GM19025 (cell line): ENCODE results near the gene ADAMTS14.

Source experiments
- ATAC-seq: cut with Tn5 transposase; IDR thresholded peaks from one replicate; pipeline ENCODE4 v1.9.1; 2021; ENCODE audit warnings: mild to moderate bottlenecking, low read depth, moderate library complexity; ENCODE audit not compliant: unreplicated experiment

Gene ADAMTS14

DNA sequence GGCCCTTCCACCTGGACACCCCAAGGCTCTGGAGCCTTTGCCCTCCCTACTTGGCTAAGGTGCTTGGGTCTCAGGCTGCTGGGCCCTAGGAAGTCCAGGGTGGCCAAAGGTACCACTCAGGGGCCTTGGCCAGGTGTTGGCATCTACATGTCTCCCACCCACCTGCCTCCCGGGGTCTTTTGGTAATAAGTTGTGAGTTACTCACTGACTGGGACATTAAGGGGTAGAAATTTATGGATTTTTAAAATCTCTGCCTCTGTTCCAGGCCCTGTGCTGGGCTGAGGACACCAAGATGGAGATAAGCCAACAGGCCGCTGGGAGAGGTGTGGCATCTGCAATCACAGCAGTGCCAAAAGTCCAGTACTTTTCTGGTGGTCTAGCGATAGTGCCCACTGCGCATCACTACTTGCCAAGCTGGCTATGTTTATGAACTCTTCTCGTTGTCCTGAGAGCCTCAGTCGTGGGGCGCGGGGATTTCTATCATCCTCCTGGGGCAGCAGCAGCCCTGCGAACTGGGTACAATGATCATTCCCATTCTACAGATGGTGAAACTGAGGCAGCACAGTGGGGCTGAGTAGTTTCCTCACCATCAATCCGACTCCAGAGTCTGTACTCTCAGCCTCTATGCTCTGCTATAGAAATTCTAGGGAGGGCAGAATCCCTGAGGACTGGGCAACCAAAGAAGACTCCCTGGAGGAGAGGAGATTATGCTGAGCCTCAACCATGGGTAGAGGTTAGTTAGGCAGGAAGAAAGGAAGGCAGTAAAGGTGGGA lies 76.7 kb downstream of the ADAMTS14 start:
- no peak for ATAC-seq

DNA sequence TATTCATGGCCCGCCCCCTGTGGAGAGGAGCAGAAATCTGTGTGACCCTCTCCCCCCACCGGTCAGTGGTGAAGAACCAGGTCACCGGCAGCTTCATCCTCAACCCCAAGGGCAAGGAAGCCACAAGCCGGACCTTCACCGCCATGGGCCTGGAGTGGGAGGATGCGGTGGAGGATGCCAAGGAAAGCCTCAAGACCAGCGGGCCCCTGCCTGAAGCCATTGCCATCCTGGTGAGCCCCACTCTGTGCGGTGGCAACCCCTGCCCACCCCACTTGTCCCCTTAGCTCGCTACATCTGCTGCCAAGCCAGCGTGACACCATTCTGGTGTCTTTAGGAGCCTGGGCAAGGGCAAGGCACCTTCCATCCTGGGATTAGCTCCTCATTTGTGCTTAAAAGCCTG lies 77.5 kb downstream of the ADAMTS14 start:
- ATAC-seq = no peak

DNA sequence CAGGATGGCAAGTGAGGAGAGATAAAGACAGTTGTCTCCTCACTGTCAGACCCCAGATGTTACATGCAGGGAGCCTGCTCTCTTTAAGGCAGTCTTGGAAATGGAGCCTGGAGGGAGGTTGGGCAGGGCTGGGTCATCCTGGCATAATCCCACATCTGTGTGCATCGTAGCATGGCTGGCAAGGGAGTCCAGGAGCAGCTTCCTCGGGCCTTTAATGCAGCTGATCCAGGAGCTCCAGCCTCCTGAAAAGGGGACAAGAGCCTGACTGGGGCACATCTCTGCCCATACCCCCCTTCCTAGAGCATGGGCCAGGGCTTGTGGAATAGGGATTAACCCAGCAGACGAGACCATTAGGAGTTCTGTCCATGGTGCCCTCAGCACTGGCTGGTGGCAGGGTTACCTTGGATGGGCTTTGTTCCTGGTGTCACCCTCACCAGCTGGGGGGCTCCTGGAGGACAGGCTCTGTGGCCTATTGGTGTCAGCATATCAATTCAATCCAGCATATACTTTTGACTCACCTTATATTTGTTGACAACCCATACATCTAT lies 77.9 kb downstream of the ADAMTS14 start:
- ATAC-seq = no peak

DNA sequence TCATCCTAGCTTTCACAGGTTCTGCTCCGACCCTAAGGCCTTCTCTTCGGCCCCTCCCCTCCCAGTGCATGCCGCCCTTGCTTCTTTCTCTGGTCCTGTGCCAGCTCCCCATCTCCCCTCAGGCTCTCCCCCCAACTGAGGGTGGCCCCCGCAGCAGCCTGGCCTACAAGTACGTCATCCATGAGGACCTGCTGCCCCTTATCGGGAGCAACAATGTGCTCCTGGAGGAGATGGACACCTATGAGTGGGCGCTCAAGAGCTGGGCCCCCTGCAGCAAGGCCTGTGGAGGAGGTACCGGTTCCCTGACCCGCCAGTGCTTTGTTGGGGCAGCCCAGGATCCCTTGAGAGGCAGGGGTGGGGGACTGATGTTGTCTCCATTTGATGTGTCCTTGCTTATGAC lies 79.0 kb downstream of the ADAMTS14 start:
- ATAC-seq = no peak

DNA sequence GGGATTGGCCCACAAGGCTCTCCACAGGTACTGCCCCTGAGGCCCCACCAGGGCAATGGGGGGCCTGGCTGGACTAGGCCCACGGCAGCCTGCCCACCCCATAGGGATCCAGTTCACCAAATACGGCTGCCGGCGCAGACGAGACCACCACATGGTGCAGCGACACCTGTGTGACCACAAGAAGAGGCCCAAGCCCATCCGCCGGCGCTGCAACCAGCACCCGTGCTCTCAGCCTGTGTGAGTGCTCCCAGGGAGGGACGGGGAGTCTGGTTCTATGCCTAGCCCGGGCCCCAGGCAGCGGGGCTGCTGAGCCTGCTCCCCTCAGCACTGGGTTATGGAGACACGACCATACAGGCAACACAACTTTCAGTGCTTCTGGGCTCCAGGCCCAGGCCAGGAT lies 79.7 kb downstream of the ADAMTS14 start:
- no peak for ATAC-seq

DNA sequence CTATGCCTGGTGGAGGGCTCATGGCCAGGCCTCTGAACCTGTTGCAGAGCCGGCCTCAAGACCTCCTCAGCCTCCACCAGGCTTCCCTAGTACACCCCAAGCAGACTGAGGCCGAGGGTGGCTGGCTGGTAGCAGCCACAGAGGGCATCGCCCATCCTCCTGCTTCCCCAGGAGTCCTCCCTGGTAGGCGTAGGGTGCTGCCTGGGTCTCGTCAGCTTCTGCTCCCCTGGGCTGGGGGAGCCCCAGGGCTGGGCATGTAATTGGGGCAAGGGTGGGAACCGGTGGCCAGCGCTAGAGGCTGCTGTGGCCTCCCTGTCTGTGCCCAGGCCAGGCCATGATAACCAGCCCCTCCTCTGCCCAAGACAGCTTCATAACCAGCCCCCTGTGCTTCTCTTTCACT lies 80.3 kb downstream of the ADAMTS14 start:
- ATAC-seq = no peak

DNA sequence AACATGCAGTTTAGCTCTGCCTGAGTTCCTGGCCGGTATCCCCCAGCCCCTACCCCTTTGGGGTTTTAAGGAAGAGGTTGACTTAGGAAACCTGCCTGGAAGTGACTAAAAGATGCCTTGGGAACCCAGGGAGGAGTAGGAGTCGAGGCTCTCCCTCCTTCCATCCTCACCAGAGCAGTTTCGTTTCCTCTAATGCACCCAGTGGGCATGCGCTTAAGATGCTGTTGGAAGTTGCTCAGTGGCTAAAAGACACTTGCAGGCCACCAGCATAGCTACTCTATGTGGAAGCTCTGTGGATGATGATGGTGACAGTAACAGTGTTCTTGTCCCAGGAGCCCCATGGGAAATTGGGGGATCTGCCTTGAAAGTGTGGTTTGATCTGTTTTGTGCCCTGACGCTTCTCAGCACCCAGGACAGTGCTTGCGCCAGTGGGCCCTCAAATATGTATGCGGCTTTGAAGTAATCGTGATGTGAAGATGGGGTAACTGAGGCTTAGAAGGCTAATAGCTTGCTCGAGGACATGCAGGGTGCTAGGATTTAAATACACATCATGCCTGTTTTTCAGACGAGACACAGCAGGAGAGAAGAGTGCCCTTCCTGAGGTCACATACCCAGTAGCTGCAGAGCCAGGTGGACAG lies 80.8 kb downstream of the ADAMTS14 start:
- ATAC-seq = no peak

DNA sequence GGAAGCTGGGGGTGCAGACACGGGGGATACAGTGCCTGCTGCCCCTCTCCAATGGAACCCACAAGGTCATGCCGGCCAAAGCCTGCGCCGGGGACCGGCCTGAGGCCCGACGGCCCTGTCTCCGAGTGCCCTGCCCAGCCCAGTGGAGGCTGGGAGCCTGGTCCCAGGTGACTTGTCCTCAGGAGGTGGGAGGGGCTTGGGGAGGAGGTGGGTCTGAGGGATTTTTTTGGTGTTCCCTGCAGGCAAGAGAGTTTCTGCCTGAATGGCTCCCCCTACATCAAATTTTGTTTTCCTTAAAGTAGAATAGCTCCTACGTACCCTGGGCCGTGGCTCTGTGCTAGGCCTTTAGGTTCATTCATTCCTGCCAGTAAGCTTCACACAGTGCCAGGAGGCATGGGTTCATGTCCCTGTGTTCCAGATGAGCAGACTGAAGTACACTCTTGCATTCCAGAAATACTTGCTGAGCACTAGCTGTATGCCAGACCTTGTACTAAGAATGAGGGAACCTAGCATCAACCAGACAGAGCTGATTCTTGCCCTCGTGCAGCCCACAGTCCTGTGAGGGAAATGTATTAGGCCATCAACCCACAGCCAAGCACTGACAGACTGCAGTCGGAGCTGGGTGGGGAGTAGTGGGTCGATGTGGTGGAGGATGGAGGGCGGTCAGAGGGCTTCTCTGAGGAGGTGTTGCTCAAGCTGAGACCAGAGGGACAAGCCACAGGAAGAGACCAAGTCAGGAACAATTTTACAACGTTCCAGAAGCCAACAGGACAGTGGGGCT lies 81.7 kb downstream of the ADAMTS14 start:
- ATAC-seq = no peak

DNA sequence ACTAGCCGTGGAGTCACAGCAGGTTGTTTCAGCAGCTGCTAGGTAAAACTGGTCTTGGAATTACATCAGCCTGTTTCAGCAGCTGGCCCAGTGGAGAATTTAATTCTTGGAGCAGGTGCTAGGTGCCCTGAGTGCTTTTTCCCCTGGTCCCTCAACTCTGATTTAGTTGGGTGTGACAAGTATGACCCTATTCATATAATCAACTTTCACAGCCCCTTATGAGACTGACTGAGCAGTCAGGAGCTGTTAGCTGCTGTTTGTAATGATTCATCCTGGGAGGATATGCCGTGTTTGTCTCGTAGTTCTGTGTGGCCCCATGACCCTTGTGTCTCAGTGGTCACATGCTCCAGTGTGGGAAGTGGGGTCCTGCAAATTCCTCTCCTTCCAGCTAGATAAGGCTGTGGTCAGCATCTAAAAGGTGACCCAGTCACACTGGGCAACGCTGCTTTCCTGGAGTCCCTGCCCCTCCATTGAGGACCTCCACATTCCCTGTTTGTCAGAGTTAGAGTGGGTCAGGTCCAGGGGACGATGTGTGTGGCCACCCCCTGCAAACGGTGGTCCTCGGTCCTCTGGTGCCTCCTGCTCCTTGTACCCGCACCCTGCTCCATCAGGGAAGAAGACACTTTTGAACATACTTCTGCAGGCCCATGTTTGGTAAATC lies 84.5 kb downstream of the ADAMTS14 start:
- ATAC-seq = no peak

DNA sequence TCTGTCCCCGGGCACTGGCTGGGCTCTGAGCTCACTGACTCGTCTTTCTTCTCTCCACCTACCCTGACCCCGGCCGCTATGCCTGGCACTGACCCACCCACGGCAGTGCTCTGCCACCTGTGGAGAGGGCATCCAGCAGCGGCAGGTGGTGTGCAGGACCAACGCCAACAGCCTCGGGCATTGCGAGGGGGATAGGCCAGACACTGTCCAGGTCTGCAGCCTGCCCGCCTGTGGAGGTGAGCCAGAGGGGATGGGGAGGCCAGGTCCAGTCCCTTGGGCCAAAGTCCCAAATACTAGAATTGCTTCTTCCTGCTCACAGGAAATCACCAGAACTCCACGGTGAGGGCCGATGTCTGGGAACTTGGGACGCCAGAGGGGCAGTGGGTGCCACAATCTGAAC lies 85.5 kb downstream of the ADAMTS14 start:
- ATAC-seq = no peak

DNA sequence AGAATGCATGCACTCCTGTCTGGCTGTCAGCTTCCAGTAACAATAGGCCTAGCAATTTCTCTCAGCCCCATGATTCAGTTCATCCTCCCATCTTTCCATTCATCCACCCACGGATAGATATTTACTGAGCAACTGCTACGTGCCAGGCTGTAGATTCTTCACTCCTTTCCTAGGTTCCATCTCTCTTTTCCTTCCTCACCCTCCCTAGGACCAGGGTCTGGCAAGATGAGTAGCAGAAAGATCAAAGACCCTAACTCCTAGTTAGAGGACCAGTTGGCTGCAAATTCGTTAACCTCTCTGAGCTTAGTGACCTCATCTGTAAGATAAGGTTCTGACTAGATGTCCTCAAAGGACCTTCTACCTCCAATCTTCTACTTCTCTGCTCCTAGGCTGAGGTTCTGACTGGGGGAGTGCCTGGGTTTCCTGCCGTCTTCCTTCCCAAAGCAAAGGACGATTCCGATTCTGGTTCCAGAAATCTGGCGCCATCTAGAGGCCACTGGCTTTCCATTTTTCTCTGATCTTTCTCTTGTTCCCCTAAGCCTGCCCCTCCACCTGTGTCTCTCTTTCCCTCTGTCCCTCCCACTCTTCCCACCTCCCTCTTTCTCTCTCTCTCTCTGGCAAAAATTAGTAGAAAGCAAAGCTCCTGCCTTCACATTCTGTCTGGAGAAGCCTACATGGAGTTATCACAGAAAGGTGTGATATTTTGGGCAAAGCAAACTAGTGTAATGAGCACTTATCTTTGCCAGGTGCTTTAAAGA lies 86.6 kb downstream of the ADAMTS14 start:
- no peak for ATAC-seq

DNA sequence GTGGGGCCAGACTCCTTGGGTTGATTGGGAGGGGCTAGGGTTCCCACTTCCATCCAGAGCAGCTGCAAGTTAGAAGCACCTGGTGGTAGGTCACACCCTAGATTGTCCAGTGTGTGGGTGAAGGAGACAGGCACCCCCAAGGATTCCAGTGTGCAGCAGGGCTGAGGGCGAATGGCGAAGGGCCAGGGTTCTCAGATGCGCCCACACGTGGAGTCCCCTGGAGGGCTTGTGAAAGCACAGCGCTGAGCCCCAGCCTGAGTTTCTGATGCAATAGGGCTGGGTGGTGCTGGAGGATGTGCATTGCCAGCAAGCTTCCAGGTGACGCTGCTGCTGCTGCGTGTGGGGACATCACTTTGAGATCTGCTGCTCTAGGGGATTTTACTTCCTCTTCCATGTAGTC lies 87.5 kb downstream of the ADAMTS14 start:
- no peak for ATAC-seq

DNA sequence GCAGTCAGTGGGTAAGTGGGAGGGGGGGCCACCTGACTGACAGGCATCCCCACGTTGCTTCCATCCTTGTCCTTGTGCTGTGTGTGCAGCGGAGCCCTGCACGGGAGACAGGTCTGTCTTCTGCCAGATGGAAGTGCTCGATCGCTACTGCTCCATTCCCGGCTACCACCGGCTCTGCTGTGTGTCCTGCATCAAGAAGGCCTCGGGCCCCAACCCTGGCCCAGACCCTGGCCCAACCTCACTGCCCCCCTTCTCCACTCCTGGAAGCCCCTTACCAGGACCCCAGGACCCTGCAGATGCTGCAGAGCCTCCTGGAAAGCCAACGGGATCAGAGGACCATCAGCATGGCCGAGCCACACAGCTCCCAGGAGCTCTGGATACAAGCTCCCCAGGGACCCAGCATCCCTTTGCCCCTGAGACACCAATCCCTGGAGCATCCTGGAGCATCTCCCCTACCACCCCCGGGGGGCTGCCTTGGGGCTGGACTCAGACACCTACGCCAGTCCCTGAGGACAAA lies 88.0 kb downstream of the ADAMTS14 start:
- ATAC-seq = no peak

DNA sequence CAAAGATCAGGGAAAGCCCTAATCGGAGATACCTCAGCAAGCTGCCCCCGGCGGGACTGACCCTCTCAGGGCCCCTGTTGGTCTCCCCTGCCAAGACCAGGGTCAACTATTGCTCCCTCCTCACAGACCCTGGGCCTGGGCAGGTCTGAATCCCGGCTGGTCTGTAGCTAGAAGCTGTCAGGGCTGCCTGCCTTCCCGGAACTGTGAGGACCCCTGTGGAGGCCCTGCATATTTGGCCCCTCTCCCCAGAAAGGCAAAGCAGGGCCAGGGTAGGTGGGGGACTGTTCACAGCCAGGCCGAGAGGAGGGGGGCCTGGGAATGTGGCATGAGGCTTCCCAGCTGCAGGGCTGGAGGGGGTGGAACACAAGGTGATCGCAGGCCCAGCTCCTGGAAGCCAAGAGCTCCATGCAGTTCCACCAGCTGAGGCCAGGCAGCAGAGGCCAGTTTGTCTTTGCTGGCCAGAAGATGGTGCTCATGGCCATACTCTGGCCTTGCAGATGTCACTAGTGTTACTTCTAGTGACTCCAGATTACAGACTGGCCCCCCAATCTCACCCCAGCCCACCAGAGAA lies 88.8 kb downstream of the ADAMTS14 start:
- no peak for ATAC-seq

DNA sequence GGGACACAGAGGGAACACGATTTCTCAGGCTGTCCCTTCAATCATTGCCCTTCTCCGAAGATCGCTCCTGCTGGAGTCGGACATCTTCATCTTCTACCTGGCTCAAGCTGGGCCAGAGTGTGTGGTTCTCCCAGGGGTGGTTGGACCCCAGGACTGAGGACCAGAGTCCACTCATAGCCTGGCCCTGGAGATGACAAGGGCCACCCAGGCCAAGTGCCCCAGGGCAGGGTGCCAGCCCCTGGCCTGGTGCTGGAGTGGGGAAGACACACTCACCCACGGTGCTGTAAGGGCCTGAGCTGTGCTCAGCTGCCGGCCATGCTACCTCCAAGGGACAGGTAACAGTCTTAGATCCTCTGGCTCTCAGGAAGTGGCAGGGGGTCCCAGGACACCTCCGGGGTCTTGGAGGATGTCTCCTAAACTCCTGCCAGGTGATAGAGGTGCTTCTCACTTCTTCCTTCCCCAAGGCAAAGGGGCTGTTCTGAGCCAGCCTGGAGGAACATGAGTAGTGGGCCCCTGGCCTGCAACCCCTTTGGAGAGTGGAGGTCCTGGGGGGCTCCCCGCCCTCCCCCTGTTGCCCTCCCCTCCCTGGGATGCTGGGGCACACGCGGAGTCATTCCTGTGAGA lies 89.5 kb downstream of the ADAMTS14 start:
- no peak for ATAC-seq

DNA sequence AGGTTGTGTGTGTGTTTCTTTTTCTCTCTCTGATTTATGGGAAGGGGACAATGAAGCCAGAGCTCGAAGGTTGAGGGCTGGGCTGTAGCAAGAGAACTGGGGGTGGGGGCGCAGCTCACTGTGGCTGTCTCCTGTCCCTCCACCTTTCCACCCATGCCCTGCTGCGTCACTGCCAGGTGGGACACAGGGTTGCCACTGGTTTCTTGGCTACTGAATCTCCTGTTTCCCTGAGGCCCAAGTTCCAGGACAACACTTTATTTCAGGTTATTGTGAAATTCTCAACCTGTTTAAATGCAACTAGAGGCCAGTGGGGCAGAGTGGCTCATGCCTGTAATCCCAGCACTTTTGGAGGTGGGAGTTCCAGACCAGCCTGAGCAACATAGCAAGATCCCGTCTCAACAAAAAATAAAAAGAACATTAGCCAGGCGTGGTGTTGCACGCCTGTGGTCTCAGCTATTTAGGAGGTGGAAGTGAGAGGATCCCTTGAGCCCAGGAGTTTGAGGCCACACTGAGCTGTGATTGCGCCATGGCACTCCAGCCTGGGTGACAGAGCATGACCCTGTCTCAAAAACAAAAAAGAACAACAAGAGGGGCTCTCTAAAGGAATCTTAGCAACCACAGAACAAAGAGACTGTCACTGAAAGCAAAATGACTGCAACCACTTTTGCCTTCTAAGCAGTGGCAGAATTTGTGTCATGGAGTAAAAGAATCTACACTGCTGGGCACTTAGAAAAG lies 90.3 kb downstream of the ADAMTS14 start:
- no peak for ATAC-seq

DNA sequence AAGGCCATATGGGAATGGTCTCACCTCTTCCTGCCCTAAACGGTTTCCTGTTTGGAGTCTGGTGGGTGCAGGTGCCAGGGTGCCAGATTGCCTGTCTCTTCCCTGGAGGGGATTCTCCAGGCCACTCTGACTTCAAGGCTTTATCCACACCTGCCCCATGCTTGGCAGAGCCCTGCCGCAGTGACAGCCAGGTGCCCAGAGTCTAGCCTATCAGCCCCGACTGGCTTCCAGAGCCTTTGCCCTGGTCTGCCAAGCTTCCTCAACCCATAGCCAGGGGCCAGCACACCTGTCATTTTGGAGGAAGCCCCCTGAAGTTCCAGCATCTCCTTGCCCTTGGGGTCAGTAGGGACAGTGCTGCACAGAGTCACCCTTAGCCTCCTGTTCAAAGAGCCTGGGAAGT lies 91.3 kb downstream of the ADAMTS14 start:
- ATAC-seq = no peak

DNA sequence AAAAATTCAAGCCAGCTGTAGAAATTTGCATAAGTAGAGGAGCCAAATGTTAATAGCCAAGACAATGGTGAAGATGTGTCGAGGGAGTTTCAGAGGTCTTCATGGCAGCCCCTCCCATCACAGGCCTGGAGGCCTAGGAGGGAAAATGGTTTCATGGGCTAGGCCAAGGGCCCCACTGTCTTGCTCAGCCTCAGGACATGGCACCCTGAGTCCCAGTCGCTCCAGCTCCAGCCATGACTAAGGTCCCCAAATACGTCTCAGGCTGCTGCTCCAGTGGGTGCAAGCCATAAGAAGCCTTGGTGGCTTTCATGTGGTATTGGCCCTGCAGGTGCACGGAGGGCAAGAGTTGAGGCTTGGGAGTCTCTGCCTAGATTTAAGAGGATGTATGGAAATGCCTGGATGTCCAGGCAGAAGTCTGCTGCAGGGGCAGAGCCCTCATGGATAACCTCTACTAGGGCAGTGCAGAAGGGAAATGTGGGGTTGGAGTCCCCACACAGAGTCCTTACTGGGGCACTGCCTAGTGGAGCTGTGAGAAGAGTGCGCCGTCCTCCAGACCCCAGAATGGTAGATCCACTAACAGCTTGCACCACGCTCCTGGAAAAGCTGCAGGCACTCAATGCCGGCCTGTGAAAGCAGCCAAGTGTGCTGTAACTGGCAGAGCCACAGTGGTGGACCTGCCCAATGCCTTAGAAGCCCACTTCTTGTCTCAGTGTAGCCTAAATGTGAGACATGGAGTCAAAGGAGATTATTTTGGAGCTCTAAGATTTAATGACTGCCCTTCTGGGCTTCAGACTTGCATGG lies 93.7 kb downstream of the ADAMTS14 start:
- ATAC-seq = no peak
